Testis (tissue), 3 donors: ENCODE results near the gene HES5. TPM values are rescaled to one million over a fixed set of nuclear protein-coding genes. Genes with fewer than 3 reads are reported as not detected.

Experiments
- DNase-seq: peaks from one replicate; pipeline ENCODE4 v3.0.0-alpha.2; 2019
- H3K27ac ChIP-seq, 2 donors: fragments of 200-600 bp; sonication (generic); one replicate each; pipeline ENCODE4 v1.5.1; 2019
- H3K27me3 ChIP-seq: fragments of 200-600 bp; sonication (generic); one replicate; pipeline ENCODE4 v1.5.1; 2019
- H3K36me3 ChIP-seq: fragments of 200-600 bp; sonication (generic); one replicate; pipeline ENCODE4 v1.5.1; 2017; ENCODE audit warnings: low read depth; ENCODE audit errors: missing control alignments
- H3K4me1 ChIP-seq: fragments of 200-600 bp; sonication (generic); one replicate; pipeline ENCODE4 v1.5.1; 2019
- H3K4me3 ChIP-seq, 2 donors: fragments of 200-600 bp; sonication (generic); one replicate each; pipeline ENCODE4 v1.5.1; 2017 to 2019
- H3K9me3 ChIP-seq: fragments of 200-600 bp; sonication (generic); one replicate; pipeline ENCODE4 v1.5.1; 2017
- CTCF ChIP-seq, 3 experiments: fragments of 450-650 bp in 2 of 3; fragments of 200-600 bp in 1 of 3; sonication (generic) in 1 of 3; IDR thresholded peaks; one replicate each; pipeline ENCODE4 v1.5.1; 2016 to 2019; ENCODE audit warnings: antibody characterized with exemption in 3 of 3, mild to moderate bottlenecking in 2 of 3, moderate library complexity in 1 of 3
- POLR2A ChIP-seq: fragments of 450-650 bp; IDR thresholded peaks from one replicate; pipeline ENCODE4 v1.6.1; 2017; ENCODE audit warnings: antibody characterized with exemption, mild to moderate bottlenecking, moderate library complexity
- WGBS, 2 donors: methylation state at CpG; one replicate each; pipeline ENCODE4 v1.1.5; 2018; 5-methylcytosine and 5-hydroxymethylcytosine counted together
- intact Hi-C: fragments of 100-400 bp; cut with DNase I; formaldehyde crosslinking; loops from one replicate; pipeline ENCODE4 v1.15.1; 2023; ENCODE audit warnings: low total_unique reads
- polyA plus RNA-seq: library from polyadenylated mRNA; stranded (reverse); fragments of 350-450 nt; fragmentation: Illumina TruSeq; extraction: RNeasy Lipid Tissue Mini Kit (QIAGEN cat#74804); gene quantifications from one replicate; pipeline ENCODE4 v1.2.3, GENCODE V29; 2014; ENCODE audit warnings: low read depth, low replicate concordance; ENCODE audit not compliant: insufficient read depth
- total RNA-seq, 2 donors: library from RNA; depleted of rRNA; stranded (reverse); fragments of >200 nt; gene quantifications; one replicate each; pipeline ENCODE4 v1.2.3, GENCODE V29; 2016

Gene HES5
- total and polyA plus RNA-seq, 3 donors from 2014 or later = 1.1 to 4.2 (median 2.8) TPM

GRCh38 chr1:2519029-2519685 lies 10.9 kb downstream of the HES5 start:
- Histone ChIP-seq H3K27ac (no peak overlapping the region), H3K27me3 (no peaks in the 10 kb centered on the region), H3K36me3 (peaks cover 2% of the 10 kb centered on the region), H3K4me3 (no peak overlapping the region), H3K4me1 (peaks cover 5% of the 10 kb centered on the region), H3K9me3 (no peaks in the 10 kb centered on the region)
- intact Hi-C loops = no loop called here
- WGBS, 2 donors = 87 to 88% methylated on average over 25 of the region's 25 CpGs
- TF ChIP-seq POLR2A (no peak), CTCF (IDR thresholded peaks at IDR 0.05) (no peak)
- no peak for DNase-seq

GRCh38 chr1:2518528-2518927 lies 11.5 kb downstream of the HES5 start:
- Histone ChIP-seq H3K27ac (no peak overlapping the region), H3K4me3 (no peak overlapping the region), H3K9me3 (no peaks in the 10 kb centered on the region), H3K36me3 (peaks cover 2% of the 10 kb centered on the region), H3K4me1 (peaks cover 2% of the 10 kb centered on the region), H3K27me3 (no peaks in the 10 kb centered on the region)
- no peak for DNase-seq
- TF ChIP-seq CTCF (IDR thresholded peaks at IDR 0.05) (no peak), POLR2A (no peak)
- intact Hi-C loops = no loop called here
- 93 to 98% methylated on average over 20 to 26 of the region's 26 CpGs for WGBS, 2 donors

- H3K27ac ChIP-seq = no peak overlapping the region
- H3K27me3 ChIP-seq = no peaks in the 10 kb centered on the region
- H3K9me3 ChIP-seq = no peaks in the 10 kb centered on the region
- no peak for DNase-seq
- intact Hi-C loops = no loop called here
- H3K36me3 ChIP-seq = peaks cover 2% of the 10 kb centered on the region
- peaks cover 2% of the 10 kb centered on the region for H3K4me1 ChIP-seq
- 95 to 96% methylated on average over 10 to 17 of the region's 17 CpGs for WGBS, 2 donors
- H3K4me3 ChIP-seq = no peak overlapping the region
- no peak for TF ChIP-seq POLR2A
- TF ChIP-seq CTCF (IDR thresholded peaks at IDR 0.05) = no peak
Observed at GRCh38 chr1:2517966-2518365, 12.1 kb downstream of the HES5 start.

GRCh38 chr1:2516946-2517345 lies 13.1 kb downstream of the HES5 start:
- Histone ChIP-seq H3K9me3 (no peaks in the 10 kb centered on the region), H3K4me3 (no peak overlapping the region), H3K27ac (no peak overlapping the region), H3K4me1 (no peaks in the 10 kb centered on the region), H3K36me3 (peaks cover 2% of the 10 kb centered on the region), H3K27me3 (no peaks in the 10 kb centered on the region)
- no peak for TF ChIP-seq CTCF (IDR thresholded peaks at IDR 0.05)
- no peak for TF ChIP-seq POLR2A
- intact Hi-C loops = no loop called here
- no peak for DNase-seq
- 91 to 95% methylated on average over 9 to 14 of the region's 14 CpGs for WGBS, 2 donors

GRCh38 chr1:2516124-2516523 lies 13.9 kb downstream of the HES5 start:
- no peak overlapping the region for H3K4me3 ChIP-seq
- DNase-seq = no peak
- peaks cover 2% of the 10 kb centered on the region for H3K36me3 ChIP-seq
- TF ChIP-seq CTCF (IDR thresholded peaks at IDR 0.05) = no peak
- TF ChIP-seq POLR2A = no peak
- 92% methylated on average over 2 to 17 of the region's 17 CpGs for WGBS, 2 donors
- intact Hi-C loops = no loop called here
- no peaks in the 10 kb centered on the region for H3K9me3 ChIP-seq
- no peak overlapping the region for H3K27ac ChIP-seq
- H3K4me1 ChIP-seq = no peaks in the 10 kb centered on the region
- no peaks in the 10 kb centered on the region for H3K27me3 ChIP-seq
